ENCODE results near the gene PRODH2.

GRCh38 chr19:35858311-35858710 is 45.7 kb upstream of the PRODH2 start:
- TF ChIP-seq POLR2A (IDR thresholded peaks at IDR 0.05) (no peak), CTCF (IDR thresholded peaks at IDR 0.05) (no peak)
